GM19372 (cell line): ENCODE results near the gene ROR1.
A peak's percentile ranks its signal among the peaks of the same experiment; 100 is the strongest.

Source experiments
- ATAC-seq: cut with Tn5 transposase; IDR thresholded peaks from one replicate; pipeline ENCODE4 v1.9.1; 2021; ENCODE audit warnings: mild to moderate bottlenecking, low read depth, moderate library complexity; ENCODE audit not compliant: unreplicated experiment

The ROR1 gene

DNA sequence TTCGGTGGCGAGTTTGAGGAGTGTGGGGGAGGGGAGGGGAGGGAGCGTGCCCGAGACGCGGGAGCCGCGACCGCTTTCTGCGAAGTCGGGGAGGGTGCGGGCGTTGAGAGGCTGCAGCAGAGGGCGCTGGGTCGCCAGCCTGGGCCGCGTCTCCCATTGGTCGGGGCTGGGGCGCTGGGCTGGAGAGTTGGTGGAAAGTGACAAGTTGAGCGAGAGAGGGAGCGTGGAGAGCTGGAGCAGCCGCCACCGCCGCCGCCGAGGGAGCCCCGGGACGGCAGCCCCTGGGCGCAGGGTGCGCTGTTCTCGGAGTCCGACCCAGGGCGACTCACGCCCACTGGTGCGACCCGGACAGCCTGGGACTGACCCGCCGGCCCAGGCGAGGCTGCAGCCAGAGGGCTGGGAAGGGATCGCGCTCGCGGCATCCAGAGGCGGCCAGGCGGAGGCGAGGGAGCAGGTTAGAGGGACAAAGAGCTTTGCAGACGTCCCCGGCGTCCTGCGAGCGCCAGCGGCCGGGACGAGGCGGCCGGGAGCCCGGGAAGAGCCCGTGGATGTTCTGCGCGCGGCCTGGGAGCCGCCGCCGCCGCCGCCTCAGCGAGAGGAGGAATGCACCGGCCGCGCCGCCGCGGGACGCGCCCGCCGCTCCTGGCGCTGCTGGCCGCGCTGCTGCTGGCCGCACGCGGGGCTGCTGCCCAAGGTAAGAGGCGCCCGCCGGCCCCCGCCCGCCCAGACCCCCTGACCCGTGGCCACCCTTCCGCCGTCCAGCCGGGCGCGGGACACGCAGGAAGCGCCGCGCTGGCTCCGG lies at the start of gene ROR1:
Gene ROR1, plus strand, starts transcription at position 203 of the 802 bp plus-strand sequence.
- peak; percentile 95 for ATAC-seq

- ATAC-seq, result no peak
These were observed 49.4 kb upstream of the ROR1 start for GRCh38 chr1:63724375-63724899.

GRCh38 chr1:63728611-63729226 lies 45.1 kb upstream of the ROR1 start:
- ATAC-seq, result no peak

GRCh38 chr1:63729227-63729620 lies 44.6 kb upstream of the ROR1 start:
- ATAC-seq, result no peak

- ATAC-seq, result no peak
These were observed 43.6 kb upstream of the ROR1 start for GRCh38 chr1:63730211-63730610.

- ATAC-seq, result no peak
These were observed 42.4 kb upstream of the ROR1 start for GRCh38 chr1:63731117-63732043.

GRCh38 chr1:63732666-63733065 lies 41.2 kb upstream of the ROR1 start:
- ATAC-seq, result no peak

DNA sequence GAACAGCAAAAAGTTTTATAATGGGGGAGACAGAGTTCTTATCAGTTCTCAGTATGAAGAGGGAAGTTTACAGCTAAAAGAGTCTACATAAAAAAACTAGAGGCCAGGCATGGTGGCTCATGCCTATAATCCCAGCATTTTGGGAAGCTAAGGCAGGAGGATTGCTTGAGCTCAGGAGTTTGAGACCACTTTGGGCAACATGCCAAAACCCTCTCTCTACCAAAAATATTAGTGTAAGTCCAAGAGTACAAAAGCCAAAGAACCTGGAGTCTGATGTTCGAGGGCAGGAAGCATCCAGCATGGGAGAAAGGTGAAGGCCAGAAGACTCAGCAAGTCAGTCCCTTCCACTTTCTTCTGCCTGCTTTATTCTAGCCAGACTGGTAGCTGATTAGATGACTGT lies 35.0 kb upstream of the ROR1 start:
- no peak for ATAC-seq

- no peak for ATAC-seq
These were observed 34.4 kb upstream of the ROR1 start for GRCh38 chr1:63739452-63739851.

- no peak for ATAC-seq
These were observed 33.4 kb upstream of the ROR1 start for GRCh38 chr1:63740432-63740831.

GRCh38 chr1:63742526-63742925 lies 31.3 kb upstream of the ROR1 start:
- ATAC-seq, result no peak

GRCh38 chr1:63743781-63744180 lies 30.0 kb upstream of the ROR1 start:
- no peak for ATAC-seq

DNA sequence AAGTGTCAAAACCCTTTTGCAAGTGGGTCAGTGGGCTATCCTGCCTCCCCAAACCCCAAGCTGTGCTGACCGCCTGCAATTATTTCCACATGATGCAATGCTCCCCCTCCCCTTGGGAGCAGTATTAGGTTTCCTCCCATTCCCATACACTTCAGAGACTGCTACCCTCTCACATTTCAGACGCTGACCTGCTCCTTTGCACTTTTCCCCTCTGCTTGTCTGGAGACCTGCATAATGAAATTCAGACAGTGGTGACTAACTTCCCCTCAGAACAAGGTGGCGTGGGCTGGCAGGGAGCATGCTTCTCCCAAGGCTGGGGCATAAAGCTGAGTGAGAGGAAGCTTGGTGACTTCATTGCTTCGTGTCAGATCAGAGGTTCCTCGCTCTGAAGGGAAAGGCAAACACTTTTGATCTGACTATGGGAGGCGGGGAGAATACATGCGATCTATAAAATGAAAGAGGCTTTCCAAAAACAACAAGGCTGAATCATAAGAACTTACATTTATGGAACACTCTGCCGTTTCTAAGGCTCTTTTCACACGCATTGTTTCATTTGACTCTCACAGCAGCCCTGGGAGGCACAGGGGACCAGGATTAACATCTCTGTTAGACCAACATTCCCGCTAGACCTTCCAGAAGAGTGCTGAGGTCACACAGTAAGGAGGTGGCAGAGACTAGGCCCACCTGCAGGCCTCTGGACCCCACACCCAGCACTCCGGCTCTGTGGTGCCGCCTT lies 27.5 kb upstream of the ROR1 start:
- no peak for ATAC-seq

GRCh38 chr1:63747445-63747844 lies 26.4 kb upstream of the ROR1 start:
- no peak for ATAC-seq

DNA sequence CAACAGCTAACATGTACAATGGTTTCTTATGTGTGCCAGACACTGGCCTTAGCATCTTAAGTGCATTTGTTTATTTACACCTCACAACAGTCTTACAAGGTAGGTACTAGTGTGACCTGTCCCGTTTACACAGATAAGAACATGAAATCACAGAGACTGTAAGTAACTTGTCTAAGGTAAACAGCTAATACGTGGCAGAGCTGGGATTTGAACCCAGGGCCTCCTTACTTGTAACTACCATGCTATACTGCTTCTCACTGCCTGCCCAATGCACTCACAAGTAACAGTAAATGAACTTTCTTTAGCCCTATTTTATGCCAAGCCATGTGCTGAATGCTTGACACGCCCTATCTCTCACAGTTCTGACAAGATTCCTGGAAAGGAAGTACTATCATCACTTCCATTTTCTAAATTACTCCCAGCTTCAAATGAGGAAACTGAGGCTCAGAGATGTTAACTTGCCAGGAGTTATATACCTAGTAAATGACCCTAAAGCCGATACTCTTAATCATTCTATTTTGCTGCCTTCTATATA lies 25.7 kb upstream of the ROR1 start:
- no peak for ATAC-seq

DNA sequence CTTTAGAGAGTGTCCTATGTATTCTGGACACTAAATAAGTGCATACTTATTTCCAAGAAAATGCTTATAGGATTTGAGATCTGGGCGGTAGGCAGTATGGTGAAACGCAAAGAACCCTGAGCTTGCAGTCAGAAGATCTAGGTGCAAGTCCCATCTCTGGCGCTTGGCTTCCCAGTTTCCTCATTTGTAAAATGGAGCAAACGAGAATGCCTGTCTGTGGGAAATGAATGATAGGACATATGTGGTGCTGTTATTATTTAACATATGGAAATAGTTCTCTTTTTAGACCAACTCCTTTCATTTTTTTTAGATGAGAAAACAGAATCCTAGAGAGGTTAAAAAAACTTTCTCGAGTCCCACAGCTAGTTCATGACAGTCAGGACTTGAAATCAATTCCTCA lies 25.2 kb upstream of the ROR1 start:
- ATAC-seq, result no peak

DNA sequence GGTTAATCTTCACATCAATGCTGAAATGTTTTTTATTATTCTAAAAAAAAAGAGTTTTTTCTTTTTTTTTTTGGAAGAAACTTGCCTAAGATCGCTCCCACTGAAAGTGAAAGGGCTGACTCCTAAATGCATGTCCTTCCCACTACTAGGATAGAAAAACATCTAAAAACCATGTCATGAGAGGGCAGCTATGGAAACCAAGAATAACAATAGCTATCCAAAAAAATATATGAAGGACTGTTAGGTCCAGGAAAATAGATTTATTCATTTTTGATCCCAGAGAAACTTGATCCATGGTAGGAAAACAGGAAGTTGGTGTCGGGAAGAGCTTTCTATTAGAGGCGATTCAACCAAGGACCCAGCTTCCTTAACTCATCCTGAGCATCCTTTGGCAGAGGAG lies 23.1 kb upstream of the ROR1 start:
- no peak for ATAC-seq

DNA sequence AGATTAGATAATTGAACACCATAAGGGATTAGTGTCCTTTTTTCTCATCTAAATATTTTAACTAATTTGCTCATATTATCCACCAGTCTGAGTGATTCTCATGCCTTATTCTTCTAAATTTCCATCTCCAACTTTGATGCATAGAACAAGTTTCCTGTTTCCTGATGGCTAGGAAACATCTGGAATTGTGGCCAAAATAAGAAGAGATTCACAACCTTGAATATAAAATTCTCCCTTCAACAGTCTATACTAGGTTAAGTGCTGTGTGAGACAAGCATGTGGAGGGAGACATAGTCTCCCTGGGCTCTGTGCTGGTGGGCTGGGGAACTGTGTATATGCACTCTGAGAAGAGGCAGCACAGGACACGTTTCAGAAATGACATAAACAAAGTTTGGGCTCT lies 21.6 kb upstream of the ROR1 start:
- ATAC-seq, result no peak

GRCh38 chr1:63753591-63753990 lies 20.2 kb upstream of the ROR1 start:
- ATAC-seq, result no peak

GRCh38 chr1:63756839-63757238 lies 17.0 kb upstream of the ROR1 start:
- no peak for ATAC-seq
